GM21717 (cell line): ENCODE data around the gene GTF2A1L.
"Not testable (repeated sequence)": the region's sequence is repeated elsewhere in the genome, so short reads cannot be mapped to it uniquely, and the experiment has no call there.

Experiments used
- ATAC-seq: cut with Tn5 transposase; IDR thresholded peaks from one replicate; pipeline ENCODE4 v1.9.1; 2021; ENCODE audit warnings: mild to moderate bottlenecking, moderate library complexity; ENCODE audit not compliant: unreplicated experiment

The GTF2A1L gene, protein sequence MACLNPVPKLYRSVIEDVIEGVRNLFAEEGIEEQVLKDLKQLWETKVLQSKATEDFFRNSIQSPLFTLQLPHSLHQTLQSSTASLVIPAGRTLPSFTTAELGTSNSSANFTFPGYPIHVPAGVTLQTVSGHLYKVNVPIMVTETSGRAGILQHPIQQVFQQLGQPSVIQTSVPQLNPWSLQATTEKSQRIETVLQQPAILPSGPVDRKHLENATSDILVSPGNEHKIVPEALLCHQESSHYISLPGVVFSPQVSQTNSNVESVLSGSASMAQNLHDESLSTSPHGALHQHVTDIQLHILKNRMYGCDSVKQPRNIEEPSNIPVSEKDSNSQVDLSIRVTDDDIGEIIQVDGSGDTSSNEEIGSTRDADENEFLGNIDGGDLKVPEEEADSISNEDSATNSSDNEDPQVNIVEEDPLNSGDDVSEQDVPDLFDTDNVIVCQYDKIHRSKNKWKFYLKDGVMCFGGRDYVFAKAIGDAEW

GRCh38 chr2:48617618-48618017 is at the start of gene GTF2A1L:
TSS of gene GTF2A1L (plus strand) at chr2:48617856. CDS start at chr2:48617875, 19 bp downstream.
- ATAC-seq: no peak

DNA sequence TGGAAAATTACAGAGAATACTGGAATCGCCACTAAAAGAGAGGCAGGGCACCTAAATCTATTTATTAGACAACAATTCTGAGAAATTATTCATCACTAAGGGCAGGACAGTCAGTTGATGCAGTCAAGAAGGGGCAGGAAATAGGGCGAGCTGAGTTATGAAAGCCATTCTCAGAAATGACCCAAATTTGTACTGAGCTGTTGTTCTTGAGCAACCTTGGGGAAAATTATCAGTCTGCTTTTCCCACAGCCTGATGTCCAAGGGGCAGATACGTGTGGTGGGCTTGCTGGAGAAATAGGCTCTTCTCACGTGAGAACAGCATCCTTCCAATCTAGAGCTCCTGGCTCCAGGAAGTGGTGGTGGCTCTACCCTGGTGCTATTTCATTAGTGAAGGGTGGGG is 49.1 kb upstream of the GTF2A1L start:
- no peak for ATAC-seq

- no peak for ATAC-seq
Observed at GRCh38 chr2:48569433-48569832, 48.2 kb upstream of the GTF2A1L start.

GRCh38 chr2:48572816-48573215 is 44.8 kb upstream of the GTF2A1L start:
- ATAC-seq: no peak

DNA sequence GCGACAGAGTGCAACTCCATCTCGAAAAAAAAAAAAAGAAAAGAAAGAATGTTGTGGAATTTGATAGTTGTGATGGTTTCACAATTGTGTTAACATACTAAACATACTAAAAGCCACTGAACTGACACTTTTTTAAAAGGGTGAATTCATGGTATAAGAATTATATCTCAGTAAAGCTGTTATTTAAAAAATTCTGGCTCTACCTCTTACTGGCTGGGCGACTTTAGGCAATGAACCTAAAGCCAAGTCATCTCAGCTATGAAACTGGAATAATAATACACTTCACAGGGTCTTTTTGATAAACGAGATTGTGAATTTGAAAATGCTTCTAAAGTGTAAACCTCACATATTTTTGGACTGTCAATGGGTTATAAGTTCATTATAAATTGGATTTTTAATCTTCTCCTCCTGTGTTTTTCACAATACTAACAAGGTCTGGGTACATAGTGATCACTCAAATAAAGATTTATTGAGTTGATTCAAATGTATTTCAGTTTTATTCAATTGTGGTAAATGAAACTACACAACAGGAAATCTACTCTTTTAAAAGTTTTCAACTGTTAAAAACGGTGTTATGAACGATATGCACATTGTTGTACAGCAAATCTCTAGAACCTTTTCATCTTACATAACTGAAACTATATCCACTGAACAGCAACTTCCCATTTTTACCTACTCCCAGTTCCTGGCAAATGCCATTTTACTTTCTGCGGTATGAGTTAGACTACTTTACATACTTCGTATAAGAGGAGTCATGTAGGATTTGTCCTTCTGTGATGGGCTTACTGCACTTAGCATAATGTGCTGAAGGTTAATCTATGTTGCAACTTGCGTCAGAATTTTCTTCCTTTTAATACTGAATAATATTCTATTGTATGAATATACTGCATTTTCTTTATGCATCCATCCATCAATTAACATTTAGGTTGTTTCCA is 43.0 kb upstream of the GTF2A1L start:
- ATAC-seq: no peak

GRCh38 chr2:48578313-48578712 is 39.3 kb upstream of the GTF2A1L start:
- no peak for ATAC-seq

DNA sequence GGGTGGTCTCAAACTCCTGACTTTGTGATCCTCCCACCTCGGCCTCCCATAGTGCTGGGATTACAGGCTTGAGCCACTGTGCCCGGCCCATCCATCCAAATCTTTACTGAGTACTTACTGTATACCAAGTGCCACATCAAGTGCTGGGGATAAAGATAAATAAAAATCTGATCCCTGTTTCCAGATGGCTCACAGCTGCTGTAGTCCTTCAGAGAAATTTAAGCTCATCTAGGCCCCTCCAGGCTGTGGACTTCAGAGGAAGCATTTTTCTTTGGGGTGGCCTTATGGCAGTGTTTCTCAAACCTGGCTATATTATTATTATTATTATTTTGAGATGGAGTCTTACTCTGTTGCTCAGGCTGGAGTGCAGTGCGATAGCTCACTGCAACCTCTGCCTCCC is 33.7 kb upstream of the GTF2A1L start:
- ATAC-seq: no peak

GRCh38 chr2:48584551-48584950 is 33.1 kb upstream of the GTF2A1L start:
- ATAC-seq: no peak

DNA sequence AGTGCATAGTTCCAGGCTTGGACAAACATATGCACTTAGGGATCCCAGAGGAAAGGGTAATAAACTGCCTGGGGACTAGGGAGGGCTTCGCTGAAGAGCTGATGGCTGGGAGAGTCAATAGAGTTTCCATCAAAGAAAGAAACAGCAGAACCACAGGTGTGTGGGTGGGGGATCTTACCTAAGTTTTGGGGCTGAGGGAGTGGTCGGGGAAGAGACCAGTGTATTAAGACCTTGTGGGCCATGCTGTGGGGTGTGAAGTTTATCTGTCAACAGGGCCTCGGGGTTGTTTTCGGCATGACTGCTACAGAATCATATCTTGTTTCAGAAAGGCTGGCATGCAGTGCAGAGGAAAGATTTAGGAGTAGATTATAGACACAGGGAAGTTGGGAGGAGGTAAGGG is 31.2 kb upstream of the GTF2A1L start:
- ATAC-seq: no peak

GRCh38 chr2:48587560-48587959 is 30.1 kb upstream of the GTF2A1L start:
- ATAC-seq: no peak

GRCh38 chr2:48587961-48588360 is 29.7 kb upstream of the GTF2A1L start:
- no peak for ATAC-seq

DNA sequence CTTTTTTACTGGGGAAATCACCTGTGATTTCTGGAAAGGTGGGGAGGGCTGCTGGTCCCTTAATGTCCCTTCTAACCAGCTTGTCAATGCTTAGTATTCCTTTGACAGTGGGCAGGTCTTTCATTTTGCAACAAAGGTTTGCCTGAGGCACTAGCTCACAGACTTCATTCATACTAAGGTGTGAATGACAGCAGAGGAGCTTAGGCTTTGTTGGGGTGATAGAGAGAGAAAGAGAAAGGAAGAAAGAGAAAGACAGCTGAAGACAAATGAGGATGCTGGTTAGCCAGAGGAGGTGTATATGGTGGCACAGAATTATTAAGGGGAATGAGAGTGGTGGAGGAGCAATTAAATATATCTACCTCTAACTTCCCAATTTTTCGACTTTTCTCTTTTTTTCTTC is 28.9 kb upstream of the GTF2A1L start:
- ATAC-seq: no peak

GRCh38 chr2:48589170-48589767 is 28.4 kb upstream of the GTF2A1L start:
- no peak for ATAC-seq

GRCh38 chr2:48590017-48590416 is 27.6 kb upstream of the GTF2A1L start:
- ATAC-seq: no peak

DNA sequence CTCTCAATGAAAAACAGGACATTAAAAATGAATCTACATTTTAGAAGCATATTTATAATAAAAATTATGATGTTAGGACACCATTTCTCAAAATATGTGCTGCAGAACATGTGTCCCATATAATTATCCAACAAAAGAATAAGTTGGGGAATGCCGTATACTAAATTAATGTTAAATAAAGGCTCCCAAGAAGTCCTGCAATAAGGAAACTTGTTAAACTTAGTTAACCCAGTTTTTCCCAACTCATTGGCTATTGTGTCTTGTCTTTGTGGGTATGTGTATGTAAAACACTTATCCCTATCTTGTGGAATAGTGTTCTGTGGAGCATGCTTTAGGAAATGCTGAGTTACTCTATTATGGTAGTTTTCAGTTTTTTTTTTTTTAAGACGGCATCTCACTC is 25.6 kb upstream of the GTF2A1L start:
- ATAC-seq: no peak

DNA sequence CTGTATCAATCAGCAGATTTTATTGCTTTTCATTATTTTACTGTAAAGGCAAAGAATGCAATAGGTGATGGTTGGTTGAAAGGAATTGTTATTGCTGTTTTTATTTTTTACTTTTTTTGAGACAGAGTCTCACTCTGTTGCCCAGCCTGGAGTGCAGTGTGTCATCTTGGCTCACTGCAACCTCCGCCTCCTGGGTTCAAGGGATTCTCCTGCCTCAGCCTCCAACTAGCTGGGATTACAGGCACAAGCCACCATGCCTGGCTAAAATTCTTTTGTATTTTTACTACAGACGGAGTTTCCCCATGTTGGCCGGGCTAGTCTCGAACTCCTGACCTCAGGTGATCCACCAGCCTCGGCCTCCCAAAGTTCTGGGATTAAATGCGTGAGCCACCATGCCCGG is 20.9 kb upstream of the GTF2A1L start:
- not testable (repeated sequence) for ATAC-seq

GRCh38 chr2:48597492-48597891 is 20.2 kb upstream of the GTF2A1L start:
- ATAC-seq: no peak

DNA sequence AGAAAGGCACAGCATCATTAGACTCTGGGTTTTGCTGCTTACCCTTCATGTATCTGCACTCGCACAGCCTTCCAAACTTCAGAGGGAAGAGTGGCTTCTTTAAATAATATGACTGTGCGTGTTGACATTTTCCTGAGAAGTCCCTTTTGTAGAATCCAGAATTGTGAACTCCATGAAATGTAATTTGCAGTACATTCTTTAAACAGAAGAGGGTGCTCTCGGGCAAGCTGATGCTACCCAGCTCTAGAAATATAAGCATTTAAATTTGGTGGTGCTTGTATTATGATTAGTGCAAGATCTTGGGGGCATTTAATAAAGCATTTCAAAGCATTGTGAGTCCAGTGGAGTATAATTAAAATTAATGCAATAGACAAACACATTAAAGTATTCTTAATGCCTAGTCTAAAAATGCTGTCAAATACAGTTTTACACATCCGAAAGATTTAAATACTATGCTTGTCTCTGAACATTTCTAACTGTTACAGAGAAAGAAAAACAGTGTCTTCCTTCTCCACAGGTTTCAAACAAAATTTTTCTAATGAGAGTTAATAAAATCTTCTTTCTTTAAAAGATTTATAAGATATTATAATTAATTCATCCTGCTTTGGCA is 17.3 kb upstream of the GTF2A1L start:
- no peak for ATAC-seq

DNA sequence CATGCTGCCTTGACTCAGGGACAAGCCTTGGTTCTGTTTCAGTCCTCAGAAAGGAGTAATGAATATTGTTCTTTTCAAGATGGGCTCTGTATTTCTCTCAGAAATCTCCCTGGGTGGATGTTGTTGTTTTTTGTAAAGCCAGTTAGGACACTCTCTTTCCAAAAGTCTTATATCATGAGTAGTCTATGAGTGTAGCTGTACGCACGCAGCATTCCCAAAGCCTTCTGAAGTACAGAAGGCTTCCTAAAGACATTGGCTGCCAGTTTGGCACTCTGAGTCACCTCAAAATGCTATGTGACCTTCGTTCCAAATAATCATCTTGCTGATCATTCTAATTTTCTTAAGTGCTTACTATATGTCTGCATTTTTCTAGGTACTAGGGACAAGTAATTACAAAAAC is 16.7 kb upstream of the GTF2A1L start:
- no peak for ATAC-seq

- ATAC-seq: no peak
Observed at GRCh38 chr2:48601349-48601748, 16.3 kb upstream of the GTF2A1L start.
